Activated CD8-positive, alpha-beta memory T cell treated with anti-CD3 and anti-CD28 coated beads, Interleukin-2, amount 10 ng/mL, durations not matched to agents 7 days and 5 days (primary cell): ENCODE results near the gene ROR1. TPM values are rescaled to one million over a fixed set of nuclear protein-coding genes. Genes with fewer than 3 reads are reported as not detected.

ENCODE experiments used
- ATAC-seq: fragments of 150-1000 bp; cut with Tn5 transposase; one replicate; pipeline ENCODE4 v1.10.0; 2021; ENCODE audit warnings: moderate library complexity
- CTCF ChIA-PET: fragments of 350-600 bp; sonication (Branson Sonifier 250); formaldehyde crosslinking; loops from one replicate; lab custom pipeline; 2021; ENCODE audit warnings: antibody characterized with exemption; lab: Charles Lee
- DNase-seq: peaks from one replicate; pipeline ENCODE4 v3.0.0-alpha.2; 2020
- H3K27ac Mint-ChIP-seq: one replicate; pipeline ENCODE4 v1.8.0; 2021; ENCODE audit warnings: mild to moderate bottlenecking, mixed read lengths
- H3K27me3 Mint-ChIP-seq: one replicate; pipeline ENCODE4 v1.8.0; 2021; ENCODE audit warnings: mixed read lengths
- H3K36me3 Mint-ChIP-seq: one replicate; pipeline ENCODE4 v1.8.0; 2021; ENCODE audit warnings: mild to moderate bottlenecking, mixed read lengths
- H3K4me1 Mint-ChIP-seq: one replicate; pipeline ENCODE4 v1.8.0; 2021; ENCODE audit warnings: mixed read lengths
- H3K4me3 Mint-ChIP-seq: one replicate; pipeline ENCODE4 v1.8.0; 2021; ENCODE audit warnings: mild to moderate bottlenecking, moderate library complexity, mixed read lengths
- H3K9me3 Mint-ChIP-seq: one replicate; pipeline ENCODE4 v1.8.0; 2022; ENCODE audit warnings: low read depth, mixed read lengths
- total RNA-seq, 2 experiments: library from RNA; stranded (reverse); gene quantifications; one replicate each; pipeline ENCODE4 v1.2.3, GENCODE V29; 2021

Gene ROR1
- total RNA-seq, 2 experiments from 2014 or later: not detected

DNA sequence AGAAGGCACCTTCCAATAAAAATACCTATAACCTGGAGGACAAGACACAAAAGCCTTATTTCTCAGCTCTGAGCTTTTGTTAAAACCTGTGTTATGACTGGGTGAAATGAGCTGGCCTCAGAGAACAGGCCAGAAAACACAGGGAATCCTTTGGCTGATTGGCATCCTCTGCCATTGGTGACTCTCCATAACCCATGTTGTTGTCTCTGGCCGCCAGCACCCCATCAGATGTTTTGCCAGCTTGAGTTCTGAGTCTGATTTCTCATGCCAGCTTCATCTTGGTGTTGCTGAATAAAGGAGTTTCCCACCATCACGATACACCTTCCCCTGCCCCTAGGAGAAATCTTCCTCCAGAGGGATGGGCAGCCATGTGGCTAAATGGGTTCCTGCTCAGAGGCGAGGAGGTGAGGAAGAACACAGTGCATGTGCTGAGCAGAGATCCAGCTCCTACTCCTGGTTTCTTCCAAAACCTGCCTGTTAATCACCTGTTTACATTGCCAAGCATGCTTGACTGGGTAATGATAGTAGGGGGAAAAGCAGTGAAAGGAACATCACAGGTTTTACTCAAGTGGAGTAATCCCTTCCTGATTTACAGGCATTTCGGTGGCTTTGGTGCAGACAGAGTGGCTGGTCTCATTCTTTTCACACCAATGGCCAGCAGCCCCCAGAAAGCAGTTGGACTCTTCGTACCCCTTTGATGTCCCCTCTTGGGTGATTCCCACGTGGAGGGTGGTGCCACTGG, 109.8 kb downstream of the ROR1 start:
- no peak for ATAC-seq
- no peak overlapping the region for H3K27ac Mint-ChIP-seq
- no peaks in the 10 kb centered on the region for H3K27me3 Mint-ChIP-seq
- no peak overlapping the region for H3K4me3 Mint-ChIP-seq
- H3K36me3 Mint-ChIP-seq: no peaks in the 10 kb centered on the region
- no peak for DNase-seq
- CTCF ChIA-PET: no interaction called here
- H3K4me1 Mint-ChIP-seq: no peaks in the 10 kb centered on the region
- H3K9me3 Mint-ChIP-seq: no peaks in the 10 kb centered on the region

DNA sequence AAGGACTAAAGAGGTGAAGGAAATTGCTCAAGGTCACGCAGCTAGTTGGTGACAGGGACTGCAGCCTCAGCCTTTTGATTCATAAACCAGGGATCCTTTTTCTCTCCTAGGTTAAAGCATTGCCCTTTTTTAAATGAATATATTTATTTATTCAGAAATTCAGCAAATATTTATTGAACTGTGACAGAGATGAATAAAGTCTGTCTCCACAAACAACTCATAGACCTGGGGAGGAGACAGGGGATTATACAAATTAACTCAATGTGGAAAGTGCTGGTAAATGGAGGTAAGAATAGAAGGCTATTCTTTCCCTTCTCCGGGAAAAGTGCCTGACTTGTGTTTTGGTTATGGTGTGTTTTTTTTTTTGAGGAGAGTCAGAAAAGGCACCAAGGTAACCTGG, 110.7 kb downstream of the ROR1 start:
- ATAC-seq (no peak), DNase-seq (no peak)
- no peaks in the 10 kb centered on the region for H3K27me3 Mint-ChIP-seq
- no peaks in the 10 kb centered on the region for H3K36me3 Mint-ChIP-seq
- no peaks in the 10 kb centered on the region for H3K4me1 Mint-ChIP-seq
- H3K9me3 Mint-ChIP-seq: no peaks in the 10 kb centered on the region
- CTCF ChIA-PET: no interaction called here
- no peak overlapping the region for H3K4me3 Mint-ChIP-seq
- H3K27ac Mint-ChIP-seq: no peak overlapping the region

DNA sequence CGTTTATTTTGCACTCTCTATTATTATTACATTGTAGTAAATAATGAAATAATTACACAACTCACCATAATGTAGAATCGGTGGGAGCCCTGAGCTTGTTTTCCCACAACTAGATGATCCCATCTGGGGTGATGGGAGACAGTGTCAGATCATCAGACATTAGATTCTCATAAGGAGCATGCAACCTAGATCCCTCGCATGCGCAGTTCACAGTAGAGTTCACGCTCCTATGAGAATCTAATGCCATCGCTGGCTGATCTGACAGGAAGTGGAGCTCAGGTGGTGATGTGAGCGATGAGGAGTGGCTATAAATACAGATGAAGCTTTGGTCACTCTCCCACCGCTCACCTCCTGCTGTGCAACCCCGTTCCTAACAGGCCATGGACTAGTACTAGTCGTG, 112.1 kb downstream of the ROR1 start:
- Mint-ChIP-seq H3K4me3 (no peak overlapping the region), H3K9me3 (no peaks in the 10 kb centered on the region), H3K27me3 (peaks cover 4% of the 10 kb centered on the region), H3K36me3 (no peaks in the 10 kb centered on the region), H3K27ac (no peak overlapping the region), H3K4me1 (no peaks in the 10 kb centered on the region)
- CTCF ChIA-PET: no interaction called here
- DNase-seq (no peak), ATAC-seq (no peak)

- Mint-ChIP-seq H3K4me3 (no peak overlapping the region), H3K36me3 (no peaks in the 10 kb centered on the region), H3K27me3 (peaks cover 4% of the 10 kb centered on the region), H3K9me3 (no peaks in the 10 kb centered on the region), H3K4me1 (no peaks in the 10 kb centered on the region), H3K27ac (no peak overlapping the region)
- DNase-seq (no peak), ATAC-seq (no peak)
- CTCF ChIA-PET: no interaction called here
Measured at GRCh38 chr1:63886340-63886739, 112.5 kb downstream of the ROR1 start.

DNA sequence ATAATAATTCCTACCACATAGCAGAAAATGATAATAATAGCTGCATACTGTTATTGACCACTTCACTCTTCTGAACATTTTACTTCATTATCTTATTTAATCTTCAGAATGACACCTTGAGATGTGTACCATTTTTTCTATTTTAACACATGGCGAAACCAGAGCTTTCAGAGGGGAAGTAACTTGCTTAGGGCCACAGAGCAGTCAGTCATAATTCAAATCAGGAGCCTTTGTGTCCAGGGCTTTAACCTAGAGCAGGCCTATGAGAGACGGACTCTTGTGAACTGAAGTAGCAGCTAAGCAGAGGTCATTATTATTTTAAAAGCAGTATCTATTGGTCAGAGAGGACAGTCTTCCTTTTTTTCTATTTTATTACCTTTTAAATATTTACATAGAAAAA, 114.0 kb downstream of the ROR1 start:
- H3K4me1 Mint-ChIP-seq: no peaks in the 10 kb centered on the region
- CTCF ChIA-PET: interaction anchor here (1.0 kb wide), 1 partner anchor 252 kb away, joined by 3 read pairs; no protein-coding TSS in a partner anchor
- no peak overlapping the region for H3K4me3 Mint-ChIP-seq
- no peaks in the 10 kb centered on the region for H3K9me3 Mint-ChIP-seq
- ATAC-seq (no peak), DNase-seq (no peak)
- peaks cover 4% of the 10 kb centered on the region for H3K27me3 Mint-ChIP-seq
- H3K27ac Mint-ChIP-seq: no peak overlapping the region
- no peaks in the 10 kb centered on the region for H3K36me3 Mint-ChIP-seq

DNA sequence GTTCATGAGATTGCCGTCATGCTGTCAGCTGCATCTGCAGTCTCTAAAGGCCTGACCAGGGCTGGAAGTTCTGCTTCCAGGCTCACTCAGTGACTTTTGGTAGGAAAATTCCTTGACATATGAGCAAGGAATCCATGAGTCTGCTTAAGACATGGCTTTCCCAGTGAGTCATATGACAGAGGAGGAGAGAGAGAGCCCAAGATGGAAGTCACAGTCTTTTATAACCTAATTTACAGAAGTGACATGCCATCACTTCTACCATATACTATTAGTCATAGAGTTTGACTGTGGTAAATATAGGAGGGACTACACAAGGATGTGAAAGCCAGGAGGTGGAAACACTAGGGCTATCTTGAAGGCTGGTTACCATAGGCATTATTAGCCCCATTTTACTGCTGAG, 115.2 kb downstream of the ROR1 start:
- DNase-seq: no peak
- Mint-ChIP-seq H3K27me3 (peaks cover 4% of the 10 kb centered on the region), H3K4me3 (no peak overlapping the region), H3K27ac (no peak overlapping the region), H3K36me3 (no peaks in the 10 kb centered on the region), H3K4me1 (peaks cover 4% of the 10 kb centered on the region), H3K9me3 (no peaks in the 10 kb centered on the region)
- CTCF ChIA-PET: no interaction called here
- no peak for ATAC-seq

- Mint-ChIP-seq H3K27ac (no peak overlapping the region), H3K27me3 (peaks cover 8% of the 10 kb centered on the region), H3K4me1 (peaks cover 4% of the 10 kb centered on the region), H3K36me3 (no peaks in the 10 kb centered on the region), H3K4me3 (no peak overlapping the region), H3K9me3 (no peaks in the 10 kb centered on the region)
- no peak for ATAC-seq
- CTCF ChIA-PET: no interaction called here
- DNase-seq: no peak
Measured at GRCh38 chr1:63890468-63890867, 116.7 kb downstream of the ROR1 start.

DNA sequence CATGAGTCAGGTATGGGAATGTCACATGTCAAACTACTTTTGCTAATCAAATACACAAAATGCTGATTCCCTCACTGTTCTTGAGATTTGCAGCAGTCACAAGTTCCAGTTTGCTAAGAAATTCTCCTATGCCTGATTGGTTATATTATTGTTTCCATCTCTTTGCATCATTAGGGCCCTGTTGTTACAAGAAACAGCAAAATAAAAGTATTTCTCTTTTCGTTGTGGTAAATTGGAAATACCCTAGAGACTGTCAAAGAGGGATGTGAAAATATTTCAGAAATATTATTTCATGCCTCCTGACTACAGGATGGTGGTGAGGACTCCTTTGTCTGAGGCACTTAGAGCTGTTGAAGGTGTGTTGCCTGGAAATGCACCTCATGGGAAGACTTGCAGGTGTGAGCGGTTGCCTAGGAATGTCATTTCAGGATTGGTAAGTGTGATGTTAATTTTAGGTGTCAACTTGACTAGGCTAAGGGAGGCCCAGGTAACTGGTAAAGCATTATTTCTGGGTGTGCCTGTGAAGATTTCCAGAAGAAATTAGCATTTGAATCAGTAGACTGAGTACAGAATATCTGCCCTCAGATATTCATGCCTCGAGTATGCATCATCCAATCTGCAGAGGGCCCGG, 117.4 kb downstream of the ROR1 start:
- H3K36me3 Mint-ChIP-seq: no peaks in the 10 kb centered on the region
- H3K4me1 Mint-ChIP-seq: peaks cover 4% of the 10 kb centered on the region
- ATAC-seq (no peak), DNase-seq (no peak)
- H3K9me3 Mint-ChIP-seq: no peaks in the 10 kb centered on the region
- H3K27ac Mint-ChIP-seq: no peak overlapping the region
- no peak overlapping the region for H3K4me3 Mint-ChIP-seq
- CTCF ChIA-PET: no interaction called here
- peaks cover 8% of the 10 kb centered on the region for H3K27me3 Mint-ChIP-seq

- H3K9me3 Mint-ChIP-seq: no peaks in the 10 kb centered on the region
- CTCF ChIA-PET: no interaction called here
- H3K4me1 Mint-ChIP-seq: peaks cover 4% of the 10 kb centered on the region
- no peak overlapping the region for H3K27ac Mint-ChIP-seq
- peaks cover 8% of the 10 kb centered on the region for H3K27me3 Mint-ChIP-seq
- no peaks in the 10 kb centered on the region for H3K36me3 Mint-ChIP-seq
- no peak for DNase-seq
- ATAC-seq: no peak
- no peak overlapping the region for H3K4me3 Mint-ChIP-seq
Measured at GRCh38 chr1:63892632-63893395, 119.0 kb downstream of the ROR1 start.

DNA sequence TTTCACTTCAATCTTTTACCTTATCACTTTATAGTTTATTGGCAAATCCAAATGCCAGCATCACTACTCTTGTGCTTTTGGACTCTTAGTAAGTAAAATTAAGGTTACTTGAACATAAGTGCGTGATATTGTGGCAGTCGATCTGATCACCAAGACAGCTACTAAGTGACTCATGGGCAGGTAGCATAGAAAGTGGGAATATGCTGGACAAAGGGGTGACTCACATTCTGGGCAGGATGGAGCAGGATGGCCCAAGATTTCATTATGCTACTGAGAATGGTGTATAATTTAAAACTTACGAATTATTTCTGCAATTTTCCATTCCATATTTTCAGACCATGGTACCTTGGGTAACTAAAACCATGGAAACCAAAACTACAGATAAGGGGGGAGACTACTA, 120.2 kb downstream of the ROR1 start:
- Mint-ChIP-seq H3K27ac (no peak overlapping the region), H3K27me3 (peaks cover 15% of the 10 kb centered on the region), H3K36me3 (no peaks in the 10 kb centered on the region), H3K4me3 (no peak overlapping the region), H3K4me1 (peaks cover 4% of the 10 kb centered on the region), H3K9me3 (no peaks in the 10 kb centered on the region)
- DNase-seq (no peak), ATAC-seq (no peak)
- CTCF ChIA-PET: no interaction called here

DNA sequence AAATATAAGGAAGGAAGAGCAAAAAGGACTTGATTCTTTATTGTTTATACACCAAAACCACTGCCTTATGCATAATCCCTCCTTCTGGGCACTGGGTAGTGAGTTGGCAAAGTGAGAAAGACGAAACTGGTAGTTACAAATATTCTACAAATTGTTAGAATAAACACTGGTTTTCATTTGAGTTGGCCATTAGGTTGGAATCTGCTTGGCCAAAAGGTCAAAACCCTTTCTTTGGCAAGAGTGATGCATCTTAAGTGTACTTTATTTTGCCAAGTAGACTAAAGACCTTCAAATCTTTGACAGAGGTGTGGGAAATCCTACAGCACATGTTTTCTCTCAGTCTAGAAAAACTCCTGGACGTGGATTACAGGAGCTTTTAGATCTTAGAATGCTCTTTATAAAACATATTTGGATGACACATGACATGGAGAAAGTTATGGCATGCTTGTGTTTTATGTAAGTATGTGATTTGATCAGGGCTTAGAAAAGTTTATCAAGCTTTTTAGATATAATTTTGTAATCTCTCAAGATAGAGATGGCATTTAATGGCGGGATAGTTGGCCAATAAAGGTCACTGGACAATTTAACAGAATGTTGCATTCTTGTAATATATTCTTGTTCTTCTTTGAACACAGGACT, 120.9 kb downstream of the ROR1 start:
- no peak for DNase-seq
- Mint-ChIP-seq H3K4me3 (no peak overlapping the region), H3K27me3 (peaks cover 19% of the 10 kb centered on the region), H3K4me1 (peaks cover 4% of the 10 kb centered on the region), H3K36me3 (no peaks in the 10 kb centered on the region), H3K9me3 (no peaks in the 10 kb centered on the region), H3K27ac (no peak overlapping the region)
- CTCF ChIA-PET: no interaction called here
- ATAC-seq: no peak

DNA sequence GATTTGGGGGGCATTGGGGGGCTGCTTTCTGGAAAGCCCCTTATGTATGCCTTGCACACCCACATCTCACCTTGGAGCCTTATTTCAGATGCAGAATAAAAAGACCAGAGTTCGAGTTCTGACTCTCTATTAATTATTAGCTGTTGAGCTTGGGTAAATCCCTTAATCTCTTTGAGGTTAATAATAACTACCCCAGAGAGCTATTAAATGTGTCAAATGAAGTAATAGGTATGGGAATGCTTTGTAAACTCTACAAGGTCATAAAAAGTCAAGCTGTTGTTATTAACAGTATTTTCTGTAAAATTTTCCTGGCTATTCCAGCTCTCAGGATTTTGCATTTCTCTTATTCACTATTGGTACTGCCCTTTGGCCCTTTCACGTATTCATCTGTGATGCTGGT, 122.9 kb downstream of the ROR1 start:
- CTCF ChIA-PET: no interaction called here
- Mint-ChIP-seq H3K9me3 (no peaks in the 10 kb centered on the region), H3K4me3 (no peak overlapping the region), H3K27me3 (peaks cover 15% of the 10 kb centered on the region), H3K4me1 (peaks cover 4% of the 10 kb centered on the region), H3K27ac (no peak overlapping the region), H3K36me3 (no peaks in the 10 kb centered on the region)
- ATAC-seq (no peak), DNase-seq (no peak)

- DNase-seq (no peak), ATAC-seq (no peak)
- no peak overlapping the region for H3K4me3 Mint-ChIP-seq
- peaks cover 15% of the 10 kb centered on the region for H3K27me3 Mint-ChIP-seq
- H3K4me1 Mint-ChIP-seq: no peaks in the 10 kb centered on the region
- CTCF ChIA-PET: no interaction called here
- H3K27ac Mint-ChIP-seq: no peak overlapping the region
- no peaks in the 10 kb centered on the region for H3K36me3 Mint-ChIP-seq
- no peaks in the 10 kb centered on the region for H3K9me3 Mint-ChIP-seq
Measured at GRCh38 chr1:63898428-63899196, 124.8 kb downstream of the ROR1 start.
